PFSK-1 (cell line): ENCODE data around the gene NUDT3.

Experiments used
- FOXP2 ChIP-seq: optimal IDR thresholded peaks from 2 replicates; pipeline ENCODE3; 2011; ENCODE audit warnings: borderline replicate concordance, control low read depth, inconsistent platforms; ENCODE audit not compliant: insufficient read depth; ENCODE audit errors: extremely low read length, extremely low read depth
- POLR2AphosphoS5 ChIP-seq: IDR thresholded peaks from 2 replicates; pipeline ENCODE4 v1.6.1; 2012; ENCODE audit warnings: low read depth, mild to moderate bottlenecking, control low read depth, low read length, moderate library complexity
- REST ChIP-seq, 2 experiments: IDR thresholded peaks; 2 replicates each; pipeline versions ENCODE4 v1.6.1 to v1.8.0; 2011 to 2012; ENCODE audit warnings: low read depth in 2 of 2, low read length in 2 of 2, control low read depth in 1 of 2, inconsistent platforms in 1 of 2, mild to moderate bottlenecking in 1 of 2, moderate library complexity in 1 of 2; ENCODE audit not compliant: insufficient read depth in 1 of 2
- SIN3A ChIP-seq: IDR thresholded peaks from 2 replicates; pipeline ENCODE4 v1.6.1; 2012; ENCODE audit warnings: mild to moderate bottlenecking, low read length, moderate library complexity, borderline replicate concordance; ENCODE audit not compliant: insufficient read depth
- TAF1 ChIP-seq: IDR thresholded peaks from 2 replicates; pipeline ENCODE4 v1.6.1; 2012; ENCODE audit warnings: low read length, control low read depth, borderline replicate concordance; ENCODE audit not compliant: insufficient read depth

Gene NUDT3

DNA sequence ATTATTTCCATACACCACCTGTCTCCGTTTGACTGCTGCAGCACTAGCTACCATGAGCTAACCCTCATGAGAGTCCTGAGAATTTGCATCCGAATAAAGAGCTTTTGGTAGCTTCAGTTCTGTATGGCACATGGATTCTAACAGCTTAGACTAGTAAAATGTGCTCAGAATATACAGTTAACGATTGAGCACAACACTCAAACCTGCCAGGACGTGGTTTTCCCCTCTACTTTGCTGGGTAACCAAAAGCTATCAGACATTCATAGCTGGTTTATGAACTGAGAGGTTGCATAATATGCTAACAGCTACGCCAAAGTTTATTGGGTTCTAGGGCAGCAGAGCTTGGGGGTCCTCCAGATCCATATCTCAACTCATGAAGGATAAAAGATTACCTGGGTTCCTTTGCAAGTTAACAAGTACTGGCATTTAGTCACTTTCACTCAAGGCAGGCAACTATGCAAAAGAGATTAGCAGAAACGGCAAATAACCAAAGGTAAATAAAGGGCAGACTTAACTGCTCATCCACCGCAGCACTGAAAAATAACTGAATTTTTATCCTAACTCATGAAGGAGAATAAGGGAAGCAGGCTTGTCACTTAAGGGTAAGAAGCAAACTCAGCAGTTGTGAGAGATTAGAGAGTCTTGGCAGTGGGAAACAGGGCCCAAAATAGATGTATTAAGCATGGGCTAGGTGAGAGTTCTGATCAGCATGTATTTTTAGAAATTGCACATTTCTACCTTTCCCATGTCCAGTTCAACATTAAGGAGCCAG is 29.4 kb downstream of the NUDT3 start:
- no peak for TF ChIP-seq TAF1
- TF ChIP-seq REST (IDR thresholded peaks at IDR 0.05; ENCODE audit: insufficient read depth in 1 of 2, low read depth in 2 of 2, low read length in 2 of 2) = no peak
- TF ChIP-seq FOXP2 = no peak
- no peak for TF ChIP-seq POLR2AphosphoS5
- no peak for TF ChIP-seq SIN3A

DNA sequence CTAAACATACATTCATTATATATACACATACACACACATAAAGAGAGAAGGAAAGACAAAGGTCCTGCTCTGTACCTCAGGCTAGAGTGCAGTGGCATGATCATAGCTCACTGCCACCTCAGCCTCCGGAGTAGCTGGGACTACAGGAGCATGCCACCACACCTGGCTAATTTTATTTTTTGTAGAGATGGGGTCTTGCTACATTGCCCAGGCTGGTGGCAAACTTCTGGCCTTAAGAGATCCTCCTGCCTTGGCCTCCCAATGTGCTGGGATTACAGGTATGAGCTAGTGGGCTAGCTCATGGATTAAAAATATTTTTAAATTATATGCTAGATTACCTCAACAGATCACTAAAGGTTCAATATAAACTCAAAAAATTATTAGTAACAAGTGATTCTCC is 30.3 kb downstream of the NUDT3 start:
- TF ChIP-seq FOXP2 = no peak
- TF ChIP-seq SIN3A = no peak
- TF ChIP-seq REST (IDR thresholded peaks at IDR 0.05; ENCODE audit: insufficient read depth in 1 of 2, low read depth in 2 of 2, low read length in 2 of 2) = no peak
- no peak for TF ChIP-seq TAF1
- no peak for TF ChIP-seq POLR2AphosphoS5

GRCh38 chr6:34360556-34360955 is 31.9 kb downstream of the NUDT3 start:
- TF ChIP-seq POLR2AphosphoS5 (no peak), SIN3A (no peak), REST (IDR thresholded peaks at IDR 0.05; ENCODE audit: insufficient read depth in 1 of 2, low read depth in 2 of 2, low read length in 2 of 2) (no peak), FOXP2 (no peak), TAF1 (no peak)

GRCh38 chr6:34359418-34360158 is 32.9 kb downstream of the NUDT3 start:
- TF ChIP-seq FOXP2 (no peak), TAF1 (no peak), SIN3A (no peak), POLR2AphosphoS5 (no peak), REST (IDR thresholded peaks at IDR 0.05; ENCODE audit: insufficient read depth in 1 of 2, low read depth in 2 of 2, low read length in 2 of 2) (no peak)
